GM21825 (cell line): ENCODE results near the gene AGAP1.

Experiments
- ATAC-seq: cut with Tn5 transposase; IDR thresholded peaks from one replicate; pipeline ENCODE4 v1.9.1; 2021; ENCODE audit warnings: mild to moderate bottlenecking, moderate library complexity; ENCODE audit not compliant: unreplicated experiment

The AGAP1 gene

GRCh38 chr2:235566415-235566814 lies 72.6 kb downstream of the AGAP1 start:
- ATAC-seq: no peak

- no peak for ATAC-seq
These were observed 73.2 kb downstream of the AGAP1 start for GRCh38 chr2:235566931-235567495.

- ATAC-seq: no peak
These were observed 74.0 kb downstream of the AGAP1 start for GRCh38 chr2:235567842-235568241.

GRCh38 chr2:235568431-235568830 lies 74.6 kb downstream of the AGAP1 start:
- no peak for ATAC-seq

DNA sequence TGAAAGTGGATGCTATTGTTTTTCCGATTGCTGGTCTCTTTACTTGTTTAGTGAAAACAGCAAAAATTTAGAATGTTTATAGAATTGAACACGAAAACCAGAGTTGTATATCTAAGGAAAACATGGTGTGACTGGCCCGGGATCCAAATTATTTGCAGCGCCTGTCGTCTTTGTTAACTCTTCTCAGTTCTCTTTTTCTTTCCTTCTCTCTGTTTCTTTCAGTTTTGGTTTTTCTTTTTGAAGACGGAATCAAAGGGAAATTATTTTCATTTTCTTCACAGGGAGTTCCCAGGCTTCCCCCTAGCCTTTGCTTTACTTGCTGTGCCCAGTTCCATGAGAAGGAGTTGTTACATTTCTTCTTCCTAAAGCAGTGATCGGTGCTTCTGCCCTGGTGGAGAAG lies 76.0 kb downstream of the AGAP1 start:
- ATAC-seq: no peak

DNA sequence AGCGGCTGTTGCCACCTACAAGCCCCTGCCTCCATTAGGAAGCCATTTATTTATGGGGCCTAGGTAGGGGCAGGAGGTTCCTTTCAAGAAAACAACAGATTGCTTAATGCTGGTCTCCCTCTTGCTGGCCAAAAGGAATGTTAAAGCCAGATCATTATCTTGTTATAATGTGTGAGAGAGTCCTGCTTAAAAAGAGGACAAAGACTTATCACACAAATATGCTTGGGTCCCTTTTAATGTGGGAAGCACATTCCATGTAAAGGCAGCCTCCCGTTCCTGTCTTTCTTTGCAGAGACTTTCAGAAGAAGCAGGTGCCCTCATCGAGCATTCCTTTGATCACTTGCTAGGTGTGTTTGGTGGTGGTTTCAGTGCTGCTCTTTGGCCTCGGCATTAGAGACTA lies 76.4 kb downstream of the AGAP1 start:
- ATAC-seq: no peak

DNA sequence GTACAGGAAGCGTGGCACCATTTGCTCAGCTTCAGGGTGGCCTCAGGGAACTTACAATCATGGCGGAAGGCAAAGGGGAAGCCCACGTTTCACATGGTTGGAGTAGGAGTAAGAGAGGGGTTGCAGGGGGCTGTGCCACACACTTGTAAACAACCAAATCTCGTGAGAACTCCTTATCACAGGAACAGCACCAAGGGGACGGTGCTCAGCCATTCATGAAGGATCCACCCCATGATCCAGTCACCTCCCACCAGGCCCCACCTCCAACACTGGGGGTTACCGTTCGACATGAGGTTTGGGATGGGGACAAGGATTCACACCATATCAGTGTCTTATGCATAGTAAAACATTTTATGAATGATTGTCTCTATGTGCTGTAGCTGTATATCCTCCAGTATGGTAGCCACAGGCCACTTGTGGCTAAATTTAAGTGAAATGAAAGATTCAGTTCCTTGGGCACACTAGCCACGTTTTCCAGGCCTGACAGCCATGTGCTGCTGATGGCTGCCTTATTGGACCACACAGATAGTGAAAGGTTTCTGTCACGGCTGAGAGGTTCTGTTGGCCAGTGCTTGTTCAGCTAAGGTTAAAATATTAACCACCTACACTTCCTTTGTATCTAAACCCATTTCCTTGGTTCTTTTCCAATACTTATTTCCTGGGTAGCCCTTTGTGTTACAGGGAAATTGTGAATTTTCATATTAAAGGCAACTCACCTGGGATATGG lies 77.3 kb downstream of the AGAP1 start:
- ATAC-seq: no peak

DNA sequence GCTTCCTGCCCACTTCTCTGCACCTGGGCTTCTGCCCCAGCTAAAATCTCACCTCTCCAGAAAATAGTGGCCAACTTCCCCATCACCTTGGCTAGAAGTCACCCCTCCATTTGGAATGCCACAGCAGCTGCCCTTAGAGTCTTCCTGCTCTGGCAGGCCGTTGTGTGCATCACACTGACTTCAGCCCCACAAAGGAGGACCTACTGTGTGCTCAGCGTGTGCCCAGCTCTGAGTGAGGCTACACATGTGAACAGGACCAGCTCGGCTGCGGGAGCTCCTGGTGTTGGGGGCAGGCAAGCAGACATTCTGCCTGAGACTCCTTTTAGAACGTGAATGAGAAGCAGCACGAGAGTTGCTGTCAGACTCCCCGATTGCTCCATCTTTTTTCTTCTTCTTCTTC lies 78.7 kb downstream of the AGAP1 start:
- ATAC-seq: no peak

DNA sequence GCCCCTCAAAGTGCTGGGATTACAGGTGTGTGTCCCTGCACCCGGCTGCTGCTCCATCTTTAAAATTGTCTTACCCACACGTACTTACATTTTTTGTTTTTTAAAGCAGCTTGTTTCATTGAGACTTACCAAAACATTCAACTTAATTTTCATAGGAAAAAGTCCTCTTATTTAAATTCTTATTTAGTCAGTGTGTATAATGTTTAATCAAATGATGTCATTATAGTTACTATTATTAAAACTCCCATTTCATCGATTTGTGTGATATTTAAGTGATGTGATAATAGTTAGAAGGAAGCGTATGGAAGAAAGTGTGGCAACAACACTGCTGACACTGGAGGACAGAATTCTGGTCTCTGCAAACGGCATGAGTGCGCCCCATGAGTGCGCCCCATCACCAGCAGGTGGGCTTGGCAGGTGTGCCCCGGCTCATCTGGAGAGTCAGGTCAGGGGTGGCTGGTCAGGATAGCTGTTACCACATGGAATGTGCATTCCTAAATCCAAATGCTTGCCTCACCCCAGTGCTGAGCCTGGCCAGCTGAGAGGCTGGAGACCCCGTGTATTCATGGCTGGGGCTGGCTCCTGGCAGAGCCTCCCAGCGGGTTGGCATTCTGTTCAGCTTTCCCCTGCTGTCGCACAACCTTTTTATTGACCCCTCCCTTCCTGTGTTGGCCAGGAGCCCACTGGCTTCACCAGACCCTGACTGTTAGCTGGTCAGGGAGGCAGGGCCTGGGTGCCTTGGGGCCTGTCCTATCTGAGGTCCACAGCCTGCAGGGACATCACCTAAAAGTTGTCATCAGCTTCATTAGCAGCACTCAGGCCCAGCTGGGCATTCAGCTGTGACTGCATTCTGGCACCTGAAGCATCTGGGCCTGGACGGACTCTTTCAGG lies 79.7 kb downstream of the AGAP1 start:
- no peak for ATAC-seq

DNA sequence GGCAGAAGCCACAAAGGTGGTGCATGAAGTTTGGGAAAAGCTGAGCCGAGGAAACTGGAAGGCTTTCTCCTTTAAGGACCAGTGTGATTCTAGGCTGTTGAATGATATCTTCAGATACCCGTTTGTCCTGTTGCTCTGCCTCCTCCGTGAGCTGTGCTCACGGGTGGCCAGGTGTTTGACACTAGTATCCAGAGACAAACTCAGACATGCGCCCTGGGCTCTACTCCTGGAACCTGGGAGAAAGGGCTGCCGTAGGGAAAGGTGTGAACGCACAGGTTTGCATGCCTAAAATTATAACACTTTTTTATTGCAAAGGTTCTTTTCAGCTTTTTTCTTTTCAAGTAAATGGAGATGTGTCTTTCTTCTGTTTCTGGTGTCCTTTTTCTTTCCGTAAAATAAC lies 81.6 kb downstream of the AGAP1 start:
- no peak for ATAC-seq

- ATAC-seq: no peak
These were observed 82.1 kb downstream of the AGAP1 start for GRCh38 chr2:235575904-235576303.

- ATAC-seq: no peak
These were observed 82.6 kb downstream of the AGAP1 start for GRCh38 chr2:235576337-235576910.

- ATAC-seq: no peak
These were observed 83.8 kb downstream of the AGAP1 start for GRCh38 chr2:235577404-235578330.

DNA sequence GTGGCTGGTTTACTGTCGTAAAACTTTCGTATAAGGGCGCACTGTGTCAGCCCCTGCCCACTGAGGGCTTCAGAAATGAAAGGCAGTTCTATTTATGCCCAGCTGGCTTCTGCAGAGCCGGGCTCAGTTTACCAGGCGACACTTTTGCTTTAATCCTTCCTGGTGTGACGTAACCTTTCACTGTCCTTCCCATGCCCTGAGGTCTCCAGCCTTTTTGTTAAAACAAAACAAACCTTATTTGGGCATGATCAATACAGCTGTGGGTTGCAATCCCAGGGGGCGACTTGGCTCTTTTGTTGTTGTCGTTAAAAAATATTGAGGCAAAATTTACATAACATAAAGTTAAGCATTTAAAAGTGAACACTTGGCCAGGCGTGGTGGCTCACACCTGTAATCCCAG lies 85.3 kb downstream of the AGAP1 start:
- no peak for ATAC-seq

- ATAC-seq: no peak
These were observed 86.7 kb downstream of the AGAP1 start for GRCh38 chr2:235580426-235581157.

- ATAC-seq: no peak
These were observed 88.3 kb downstream of the AGAP1 start for GRCh38 chr2:235582081-235582686.

DNA sequence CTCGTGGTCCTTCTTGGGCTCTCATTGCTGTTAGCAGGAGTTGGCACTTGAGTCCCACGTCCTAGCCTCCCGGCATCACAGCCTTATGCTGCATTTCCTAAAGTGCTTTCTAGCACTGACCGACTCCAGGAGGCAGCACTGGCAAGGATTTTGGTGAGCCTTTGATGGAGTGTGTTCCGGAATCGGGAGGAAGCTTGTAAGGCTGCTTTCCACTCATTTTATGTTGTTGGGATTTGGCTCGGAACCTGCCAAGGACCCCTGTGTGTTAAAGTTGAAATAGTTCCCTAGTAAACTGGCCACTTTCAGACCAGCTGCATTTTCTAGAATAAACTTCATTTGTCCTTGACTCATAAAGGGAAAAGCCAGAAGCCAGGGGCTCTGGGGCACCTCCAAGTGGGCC lies 88.9 kb downstream of the AGAP1 start:
- ATAC-seq: no peak

- no peak for ATAC-seq
These were observed 89.3 kb downstream of the AGAP1 start for GRCh38 chr2:235583144-235583543.

DNA sequence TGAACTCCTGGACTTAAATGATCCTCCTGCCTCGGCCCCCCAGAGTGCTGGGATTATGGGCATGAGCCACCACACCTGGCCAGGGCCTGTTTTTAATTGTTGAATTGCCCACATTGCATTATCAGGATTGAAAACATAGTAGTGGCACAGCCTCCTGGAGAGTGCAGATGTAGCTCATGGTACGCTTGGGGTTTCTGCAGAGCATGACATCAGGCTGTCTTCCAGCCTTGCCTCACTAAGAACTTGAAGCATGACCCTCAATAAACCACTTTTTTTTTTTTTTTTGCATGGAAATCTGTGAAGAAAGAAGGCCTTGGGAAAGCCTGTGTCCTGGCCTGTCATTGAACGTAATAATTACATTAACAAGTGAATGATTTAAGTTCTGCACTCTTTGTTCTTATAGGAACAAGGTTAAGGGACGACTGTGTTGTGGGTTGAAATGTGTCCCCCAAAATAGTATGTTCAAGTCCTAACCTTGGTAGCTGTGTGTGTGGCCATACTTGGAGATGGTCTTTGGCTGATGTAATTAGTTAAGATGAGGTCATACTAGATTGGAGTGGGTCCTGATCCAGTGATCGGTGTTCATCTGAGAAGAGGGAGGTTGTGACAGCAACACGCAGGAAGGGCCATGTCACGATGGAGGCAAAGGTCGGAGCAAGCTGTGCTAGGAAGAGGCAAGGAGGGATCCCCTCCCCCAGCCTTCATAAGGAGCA lies 90.2 kb downstream of the AGAP1 start:
- no peak for ATAC-seq
